ENCODE results near the gene HAAO.

DNA sequence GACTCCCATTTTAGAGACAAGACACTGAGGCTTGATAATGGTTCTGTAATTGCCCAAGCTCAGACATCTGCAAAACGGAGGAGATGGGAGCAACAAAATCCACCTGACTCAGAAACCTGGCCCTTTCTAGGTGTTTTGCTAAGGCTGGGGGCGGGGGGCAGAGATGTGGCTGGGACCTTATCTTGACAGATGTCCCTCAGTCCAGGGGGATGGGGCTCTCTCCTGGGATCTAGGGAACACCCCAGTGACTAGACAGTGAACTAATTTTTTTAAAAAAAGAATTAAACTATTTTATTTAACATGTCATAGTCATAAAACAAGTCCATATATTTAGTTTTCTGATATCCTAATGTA lies 32.0 kb upstream of the HAAO start:
- TF ChIP-seq POLR2A (IDR thresholded peaks at IDR 0.05) = no peak
- TF ChIP-seq, protein P1, sequence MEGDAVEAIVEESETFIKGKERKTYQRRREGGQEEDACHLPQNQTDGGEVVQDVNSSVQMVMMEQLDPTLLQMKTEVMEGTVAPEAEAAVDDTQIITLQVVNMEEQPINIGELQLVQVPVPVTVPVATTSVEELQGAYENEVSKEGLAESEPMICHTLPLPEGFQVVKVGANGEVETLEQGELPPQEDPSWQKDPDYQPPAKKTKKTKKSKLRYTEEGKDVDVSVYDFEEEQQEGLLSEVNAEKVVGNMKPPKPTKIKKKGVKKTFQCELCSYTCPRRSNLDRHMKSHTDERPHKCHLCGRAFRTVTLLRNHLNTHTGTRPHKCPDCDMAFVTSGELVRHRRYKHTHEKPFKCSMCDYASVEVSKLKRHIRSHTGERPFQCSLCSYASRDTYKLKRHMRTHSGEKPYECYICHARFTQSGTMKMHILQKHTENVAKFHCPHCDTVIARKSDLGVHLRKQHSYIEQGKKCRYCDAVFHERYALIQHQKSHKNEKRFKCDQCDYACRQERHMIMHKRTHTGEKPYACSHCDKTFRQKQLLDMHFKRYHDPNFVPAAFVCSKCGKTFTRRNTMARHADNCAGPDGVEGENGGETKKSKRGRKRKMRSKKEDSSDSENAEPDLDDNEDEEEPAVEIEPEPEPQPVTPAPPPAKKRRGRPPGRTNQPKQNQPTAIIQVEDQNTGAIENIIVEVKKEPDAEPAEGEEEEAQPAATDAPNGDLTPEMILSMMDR (IDR thresholded peaks at IDR 0.05) = no peak

Data from right lobe of liver (tissue), 4 donors.